WTC11 (cell line): ENCODE data around the gene PIGR. TPM values are rescaled to one million over a fixed set of nuclear protein-coding genes. Genes with fewer than 3 reads are reported as not detected.

Experiments
- ATAC-seq: fragments of 200-7000 bp; cut with Tn5 transposase; 2 replicates; pipeline ENCODE4 v1.10.0; 2021; ENCODE audit warnings: mild to moderate bottlenecking, moderate library complexity
- CTCF ChIA-PET: fragments of 300-600 bp; sonication (Branson Sonifier 250); formaldehyde crosslinking; loops from one replicate; lab custom pipeline; 2021; ENCODE audit warnings: antibody characterized with exemption; lab: Charles Lee
- POLR2A ChIA-PET: fragments of 350-600 bp; sonication (Branson Sonifier 250); formaldehyde crosslinking; loops from one replicate; lab custom pipeline; 2021; ENCODE audit warnings: antibody characterized with exemption; lab: Charles Lee
- DNase-seq: peaks from one replicate; pipeline ENCODE4 v3.0.0; 2021; ENCODE audit warnings: low spot score
- H3K27ac Mint-ChIP-seq: 2 replicates; pipeline ENCODE4 v1.8.0; 2021; ENCODE audit warnings: mixed read lengths
- H3K27me3 Mint-ChIP-seq: 2 replicates; pipeline ENCODE4 v1.8.0; 2021; ENCODE audit warnings: low read depth, mild to moderate bottlenecking, moderate library complexity, mixed read lengths
- H3K36me3 Mint-ChIP-seq: 2 replicates; pipeline ENCODE4 v1.8.0; 2021; ENCODE audit warnings: mixed read lengths
- H3K4me1 Mint-ChIP-seq: 2 replicates; pipeline ENCODE4 v1.8.0; 2022; ENCODE audit warnings: mixed read lengths
- H3K4me3 Mint-ChIP-seq: 2 replicates; pipeline ENCODE4 v1.8.0; 2021; ENCODE audit warnings: mild to moderate bottlenecking, moderate library complexity, mixed read lengths
- H3K9me3 Mint-ChIP-seq: 2 replicates; pipeline ENCODE4 v1.8.0; 2021; ENCODE audit warnings: mixed read lengths
- ATF6 ChIP-seq: sonication (generic); formaldehyde crosslinking; IDR thresholded peaks from 2 replicates; pipeline ENCODE4 v1.8.1; 2023; ENCODE audit warnings: mild to moderate bottlenecking, missing genetic modification reagents
- CBFB ChIP-seq: sonication (generic); formaldehyde crosslinking; IDR thresholded peaks from 2 replicates; pipeline ENCODE4 v1.8.1; 2022; ENCODE audit warnings: mild to moderate bottlenecking, low read depth, missing genetic modification reagents
- GRHL2 ChIP-seq: fragments of 250-450 bp; sonication (Bioruptor Pico); IDR thresholded peaks from 2 replicates; pipeline ENCODE4 v1.8.0; 2022; ENCODE audit warnings: mild to moderate bottlenecking, moderate library complexity; ENCODE audit not compliant: insufficient replicate concordance, severe bottlenecking
- NR2C2 ChIP-seq: sonication (generic); formaldehyde crosslinking; IDR thresholded peaks from 2 replicates; pipeline ENCODE4 v1.8.0; 2022; ENCODE audit warnings: mild to moderate bottlenecking, missing genetic modification reagents
- PREB ChIP-seq: sonication (generic); formaldehyde crosslinking; IDR thresholded peaks from 2 replicates; pipeline ENCODE4 v1.8.1; 2022; ENCODE audit warnings: mild to moderate bottlenecking, missing genetic modification reagents, moderate library complexity, borderline replicate concordance
- RELA ChIP-seq: sonication (generic); formaldehyde crosslinking; IDR thresholded peaks from 2 replicates; pipeline ENCODE4 v1.8.1; 2022; ENCODE audit warnings: missing genetic modification reagents, mild to moderate bottlenecking, borderline replicate concordance
- RORB ChIP-seq: fragments of 250-450 bp; sonication (Bioruptor Pico); IDR thresholded peaks from 2 replicates; pipeline ENCODE4 v1.9.0; 2021; ENCODE audit warnings: mild to moderate bottlenecking
- USF1 ChIP-seq: sonication (generic); formaldehyde crosslinking; IDR thresholded peaks from 2 replicates; pipeline ENCODE4 v1.8.0; 2022; ENCODE audit warnings: mild to moderate bottlenecking, missing genetic modification reagents
- ZBTB21 ChIP-seq: sonication (generic); formaldehyde crosslinking; IDR thresholded peaks from 2 replicates; pipeline ENCODE4 v1.8.1; 2023; ENCODE audit warnings: mild to moderate bottlenecking, missing genetic modification reagents, borderline replicate concordance
- ZNF121 ChIP-seq: sonication (generic); formaldehyde crosslinking; IDR thresholded peaks from 2 replicates; pipeline ENCODE4 v1.8.0; 2023; ENCODE audit warnings: missing genetic modification reagents
- total RNA-seq: library from RNA; stranded (reverse); gene quantifications from 3 replicates; pipeline ENCODE4 v1.2.3, GENCODE V29; 2021
- TF ChIP-seq, protein P1 (sequence below): fragments of 200-600 bp; IDR thresholded peaks from 2 replicates; pipeline ENCODE4 v1.8.0; 2022; ENCODE audit warnings: antibody characterized with exemption
- TF ChIP-seq, protein P2 (sequence below): sonication (generic); formaldehyde crosslinking; IDR thresholded peaks from 2 replicates; pipeline ENCODE4 v1.8.1; 2023; ENCODE audit warnings: mild to moderate bottlenecking, missing genetic modification reagents
- TF ChIP-seq, protein P3 (sequence below): sonication (generic); formaldehyde crosslinking; IDR thresholded peaks from 2 replicates; pipeline ENCODE4 v1.8.1; 2023; ENCODE audit warnings: mild to moderate bottlenecking, missing genetic modification reagents, borderline replicate concordance
- TF ChIP-seq, protein P4 (sequence below): fragments of 250-450 bp; sonication (Bioruptor Pico); IDR thresholded peaks from 2 replicates; pipeline ENCODE4 v1.9.0; 2021; ENCODE audit warnings: mild to moderate bottlenecking

Gene PIGR
- total RNA-seq, 1 experiment from 2014 or later: 1.9 TPM

DNA sequence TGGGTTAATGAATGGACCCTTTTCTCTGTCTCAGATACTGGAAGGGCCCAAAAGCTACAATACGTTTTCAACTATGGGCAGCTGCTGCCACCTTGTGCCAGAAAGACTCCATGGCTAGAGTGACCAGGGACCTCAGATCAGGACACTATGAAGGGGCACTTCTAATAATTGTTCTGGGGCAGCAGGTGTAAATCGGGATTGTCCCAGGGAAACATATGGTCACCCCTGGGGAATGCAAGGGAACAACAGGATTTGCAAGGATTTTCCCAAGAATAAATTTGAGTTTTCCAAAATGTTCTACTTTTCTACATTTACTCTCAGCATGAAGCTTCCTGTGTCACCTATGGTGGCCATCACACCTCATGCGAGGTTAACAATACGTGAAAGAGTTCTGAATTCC, 36.0 kb upstream of the PIGR start:
- TF ChIP-seq, protein P1, sequence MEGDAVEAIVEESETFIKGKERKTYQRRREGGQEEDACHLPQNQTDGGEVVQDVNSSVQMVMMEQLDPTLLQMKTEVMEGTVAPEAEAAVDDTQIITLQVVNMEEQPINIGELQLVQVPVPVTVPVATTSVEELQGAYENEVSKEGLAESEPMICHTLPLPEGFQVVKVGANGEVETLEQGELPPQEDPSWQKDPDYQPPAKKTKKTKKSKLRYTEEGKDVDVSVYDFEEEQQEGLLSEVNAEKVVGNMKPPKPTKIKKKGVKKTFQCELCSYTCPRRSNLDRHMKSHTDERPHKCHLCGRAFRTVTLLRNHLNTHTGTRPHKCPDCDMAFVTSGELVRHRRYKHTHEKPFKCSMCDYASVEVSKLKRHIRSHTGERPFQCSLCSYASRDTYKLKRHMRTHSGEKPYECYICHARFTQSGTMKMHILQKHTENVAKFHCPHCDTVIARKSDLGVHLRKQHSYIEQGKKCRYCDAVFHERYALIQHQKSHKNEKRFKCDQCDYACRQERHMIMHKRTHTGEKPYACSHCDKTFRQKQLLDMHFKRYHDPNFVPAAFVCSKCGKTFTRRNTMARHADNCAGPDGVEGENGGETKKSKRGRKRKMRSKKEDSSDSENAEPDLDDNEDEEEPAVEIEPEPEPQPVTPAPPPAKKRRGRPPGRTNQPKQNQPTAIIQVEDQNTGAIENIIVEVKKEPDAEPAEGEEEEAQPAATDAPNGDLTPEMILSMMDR: peak; percentile 21; the same call in 1 of the 2 replicates
- TF ChIP-seq RELA (CRISPR knock-in tag): no peak
- no peaks in the 10 kb centered on the region for H3K36me3 Mint-ChIP-seq
- H3K27ac Mint-ChIP-seq: no peak overlapping the region
- ChIA-PET CTCF (interaction anchor here (0.6 to 5.5 kb wide), 51 partner anchors 8 to 517 kb away, joined by 3 to 87 read pairs (median 4); partner anchors contain the start of genes C1orf116, DYRK3, FCAMR and PIGR), POLR2A (interaction anchor here (1.1 kb wide), 1 partner anchor 347 kb away, joined by 4 read pairs; the partner anchor contains the start of gene DYRK3)
- DNase-seq (peak; percentile 59), ATAC-seq (peak; percentile 71)
- peaks cover 39% of the 10 kb centered on the region for H3K4me1 Mint-ChIP-seq
- H3K4me3 Mint-ChIP-seq: no peak overlapping the region
- H3K9me3 Mint-ChIP-seq: no peaks in the 10 kb centered on the region
- peaks cover 43% of the 10 kb centered on the region for H3K27me3 Mint-ChIP-seq

DNA sequence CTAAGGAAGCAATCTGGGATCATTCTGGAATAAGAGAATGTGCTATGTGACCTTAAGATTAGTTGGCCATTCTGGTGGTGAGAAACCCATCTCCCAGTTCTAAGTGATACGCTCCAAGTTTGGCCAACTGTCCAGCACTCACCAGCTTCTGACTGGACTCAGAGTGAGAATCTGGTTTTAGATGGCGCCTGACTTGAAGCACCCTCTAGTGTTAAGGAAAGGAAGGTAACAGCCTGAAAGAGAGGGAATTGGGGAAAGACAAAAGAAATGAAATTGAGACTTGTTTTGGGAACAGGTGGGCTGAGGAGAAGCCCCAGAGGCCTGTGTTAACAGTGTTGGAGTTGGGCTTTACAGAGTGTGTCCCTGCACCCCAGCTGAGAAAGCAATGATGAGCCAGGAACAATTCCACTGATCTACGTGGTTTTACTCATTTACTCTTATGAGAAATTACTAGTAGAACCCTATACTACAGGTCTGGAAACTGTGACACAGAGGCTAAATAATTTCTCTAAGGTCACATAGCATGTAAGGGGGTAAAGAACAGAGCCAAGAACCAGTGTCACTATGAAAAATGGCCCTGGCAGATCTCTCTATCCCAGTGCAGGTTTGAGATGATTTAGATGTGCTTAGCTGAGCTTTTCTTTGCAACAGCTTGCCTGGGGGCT, 33.2 kb upstream of the PIGR start:
- ChIA-PET POLR2A (interaction anchor here (1.2 kb wide), 1 partner anchor 53 kb away, joined by 3 read pairs; the partner anchor contains the start of gene C1orf116), CTCF (interaction anchor here (0.5 to 5.5 kb wide), 19 partner anchors 10 to 344 kb away, joined by 3 to 87 read pairs (median 4); partner anchors contain the start of genes C1orf116, DYRK3, FCAMR and PFKFB2)
- Mint-ChIP-seq H3K4me3 (no peak overlapping the region), H3K4me1 (peaks cover 21% of the 10 kb centered on the region), H3K27ac (no peak overlapping the region), H3K36me3 (no peaks in the 10 kb centered on the region), H3K27me3 (peaks cover 21% of the 10 kb centered on the region), H3K9me3 (no peaks in the 10 kb centered on the region)
- peak; percentile 79 for ATAC-seq
- TF ChIP-seq ATF6: no peak
- TF ChIP-seq, protein P1: peak; percentile 19; the same call in 1 of the 2 replicates
- no peak for DNase-seq

DNA sequence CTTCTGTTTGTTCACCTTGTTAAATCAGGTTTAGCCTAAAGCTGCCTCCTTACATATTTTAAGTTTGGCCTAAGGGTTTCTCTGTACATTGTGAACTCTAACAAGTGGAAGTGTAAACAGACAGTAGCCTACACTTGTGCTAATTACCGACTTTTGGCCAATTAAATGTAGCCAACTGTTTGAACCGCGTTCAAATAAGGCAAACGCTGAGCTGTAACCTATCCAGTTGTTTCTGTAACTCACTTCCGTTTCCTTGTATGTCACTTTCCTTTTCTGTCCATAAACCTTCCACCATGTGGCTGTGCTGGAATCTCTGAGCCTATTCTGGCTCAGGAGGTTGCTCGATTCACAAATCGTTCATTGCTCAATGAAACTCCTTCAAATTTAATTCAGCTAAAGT, 32.0 kb upstream of the PIGR start:
- no peaks in the 10 kb centered on the region for H3K36me3 Mint-ChIP-seq
- H3K4me1 Mint-ChIP-seq: peaks cover 17% of the 10 kb centered on the region
- peaks cover 8% of the 10 kb centered on the region for H3K27me3 Mint-ChIP-seq
- ChIA-PET CTCF (interaction anchor here (0.6 to 1.0 kb wide), 3 partner anchors 42 to 642 kb away, joined by 3 to 6 read pairs (median 4); no protein-coding TSS in a partner anchor), POLR2A (no interaction called here)
- DNase-seq: no peak
- no peak for ATAC-seq
- H3K9me3 Mint-ChIP-seq: no peaks in the 10 kb centered on the region
- TF ChIP-seq, protein P2, sequence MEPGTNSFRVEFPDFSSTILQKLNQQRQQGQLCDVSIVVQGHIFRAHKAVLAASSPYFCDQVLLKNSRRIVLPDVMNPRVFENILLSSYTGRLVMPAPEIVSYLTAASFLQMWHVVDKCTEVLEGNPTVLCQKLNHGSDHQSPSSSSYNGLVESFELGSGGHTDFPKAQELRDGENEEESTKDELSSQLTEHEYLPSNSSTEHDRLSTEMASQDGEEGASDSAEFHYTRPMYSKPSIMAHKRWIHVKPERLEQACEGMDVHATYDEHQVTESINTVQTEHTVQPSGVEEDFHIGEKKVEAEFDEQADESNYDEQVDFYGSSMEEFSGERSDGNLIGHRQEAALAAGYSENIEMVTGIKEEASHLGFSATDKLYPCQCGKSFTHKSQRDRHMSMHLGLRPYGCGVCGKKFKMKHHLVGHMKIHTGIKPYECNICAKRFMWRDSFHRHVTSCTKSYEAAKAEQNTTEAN (CRISPR knock-in tag): no peak
- TF ChIP-seq USF1 (CRISPR knock-in tag): no peak
- TF ChIP-seq PREB: no peak
- no peak for TF ChIP-seq GRHL2 (CRISPR knock-in tag)
- TF ChIP-seq CBFB: no peak
- TF ChIP-seq, protein P3, sequence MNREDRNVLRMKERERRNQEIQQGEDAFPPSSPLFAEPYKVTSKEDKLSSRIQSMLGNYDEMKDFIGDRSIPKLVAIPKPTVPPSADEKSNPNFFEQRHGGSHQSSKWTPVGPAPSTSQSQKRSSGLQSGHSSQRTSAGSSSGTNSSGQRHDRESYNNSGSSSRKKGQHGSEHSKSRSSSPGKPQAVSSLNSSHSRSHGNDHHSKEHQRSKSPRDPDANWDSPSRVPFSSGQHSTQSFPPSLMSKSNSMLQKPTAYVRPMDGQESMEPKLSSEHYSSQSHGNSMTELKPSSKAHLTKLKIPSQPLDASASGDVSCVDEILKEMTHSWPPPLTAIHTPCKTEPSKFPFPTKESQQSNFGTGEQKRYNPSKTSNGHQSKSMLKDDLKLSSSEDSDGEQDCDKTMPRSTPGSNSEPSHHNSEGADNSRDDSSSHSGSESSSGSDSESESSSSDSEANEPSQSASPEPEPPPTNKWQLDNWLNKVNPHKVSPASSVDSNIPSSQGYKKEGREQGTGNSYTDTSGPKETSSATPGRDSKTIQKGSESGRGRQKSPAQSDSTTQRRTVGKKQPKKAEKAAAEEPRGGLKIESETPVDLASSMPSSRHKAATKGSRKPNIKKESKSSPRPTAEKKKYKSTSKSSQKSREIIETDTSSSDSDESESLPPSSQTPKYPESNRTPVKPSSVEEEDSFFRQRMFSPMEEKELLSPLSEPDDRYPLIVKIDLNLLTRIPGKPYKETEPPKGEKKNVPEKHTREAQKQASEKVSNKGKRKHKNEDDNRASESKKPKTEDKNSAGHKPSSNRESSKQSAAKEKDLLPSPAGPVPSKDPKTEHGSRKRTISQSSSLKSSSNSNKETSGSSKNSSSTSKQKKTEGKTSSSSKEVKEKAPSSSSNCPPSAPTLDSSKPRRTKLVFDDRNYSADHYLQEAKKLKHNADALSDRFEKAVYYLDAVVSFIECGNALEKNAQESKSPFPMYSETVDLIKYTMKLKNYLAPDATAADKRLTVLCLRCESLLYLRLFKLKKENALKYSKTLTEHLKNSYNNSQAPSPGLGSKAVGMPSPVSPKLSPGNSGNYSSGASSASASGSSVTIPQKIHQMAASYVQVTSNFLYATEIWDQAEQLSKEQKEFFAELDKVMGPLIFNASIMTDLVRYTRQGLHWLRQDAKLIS (CRISPR knock-in tag): no peak
- TF ChIP-seq, protein P4, sequence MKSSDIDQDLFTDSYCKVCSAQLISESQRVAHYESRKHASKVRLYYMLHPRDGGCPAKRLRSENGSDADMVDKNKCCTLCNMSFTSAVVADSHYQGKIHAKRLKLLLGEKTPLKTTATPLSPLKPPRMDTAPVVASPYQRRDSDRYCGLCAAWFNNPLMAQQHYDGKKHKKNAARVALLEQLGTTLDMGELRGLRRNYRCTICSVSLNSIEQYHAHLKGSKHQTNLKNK (CRISPR knock-in tag): no peak
- TF ChIP-seq RORB (CRISPR knock-in tag): no peak
- TF ChIP-seq ZNF121 (CRISPR knock-in tag): no peak
- TF ChIP-seq NR2C2 (CRISPR knock-in tag): no peak
- no peak for TF ChIP-seq ZBTB21
- no peak overlapping the region for H3K4me3 Mint-ChIP-seq
- no peak overlapping the region for H3K27ac Mint-ChIP-seq
